ENCODE results near the gene FBXW9.
A peak's percentile ranks its signal among the peaks of the same experiment; 100 is the strongest.
"Not testable (repeated sequence)": the region's sequence is repeated elsewhere in the genome, so short reads cannot be mapped to it uniquely, and the experiment has no call there.

FBXW9 gene

GRCh38 chr19:12696366-12697335, at the start of gene FBXW9:
TSS of gene FBXW9 (minus strand) at chr19:12696631. CDS start at chr19:12696581, 50 bp downstream.
- peak; percentile 87 for DNase-seq

- no peak for DNase-seq
These were observed 48.9 kb upstream of the FBXW9 start for GRCh38 chr19:12745166-12745897.

- DNase-seq, result no peak
These were observed 41.5 kb upstream of the FBXW9 start for GRCh38 chr19:12737835-12738351.

GRCh38 chr19:12736995-12737834, 40.8 kb upstream of the FBXW9 start, which contains the start of gene GET3:
TSS of gene GET3 (plus strand) at chr19:12737497. CDS start at chr19:12737506, 9 bp downstream.
- DNase-seq, result peak; percentile 100

GRCh38 chr19:12733369-12734214, 37.2 kb upstream of the FBXW9 start:
- peak; percentile 20 for DNase-seq

GRCh38 chr19:12731337-12731736, 34.9 kb upstream of the FBXW9 start:
- no peak for DNase-seq

GRCh38 chr19:12730064-12730463, 33.6 kb upstream of the FBXW9 start:
- no peak for DNase-seq

- DNase-seq, result no peak
These were observed 31.5 kb upstream of the FBXW9 start for GRCh38 chr19:12727745-12728433.

GRCh38 chr19:12726988-12727316, 30.5 kb upstream of the FBXW9 start:
- DNase-seq, result no peak

- DNase-seq, result not testable (repeated sequence)
These were observed 29.2 kb upstream of the FBXW9 start for GRCh38 chr19:12725612-12726011.

GRCh38 chr19:12723641-12724426, 27.4 kb upstream of the FBXW9 start, which contains the start of gene TNPO2:
TSS of gene TNPO2 (minus strand) at chr19:12723932. CDS start at chr19:12720977, 2,955 bp downstream.
- DNase-seq, result peak; percentile 28

- no peak for DNase-seq
These were observed 26.9 kb upstream of the FBXW9 start for GRCh38 chr19:12723381-12723640.

- peak; percentile 98 for DNase-seq
These were observed 26.3 kb upstream of the FBXW9 start for GRCh38 chr19:12722566-12723380.

- peak; percentile 51 for DNase-seq
These were observed 25.5 kb upstream of the FBXW9 start for GRCh38 chr19:12721656-12722565.

GRCh38 chr19:12720851-12721655, 24.6 kb upstream of the FBXW9 start:
- no peak for DNase-seq

- no peak for DNase-seq
These were observed 23.9 kb upstream of the FBXW9 start for GRCh38 chr19:12720296-12720695.

GRCh38 chr19:12715929-12716328, 19.5 kb upstream of the FBXW9 start:
- no peak for DNase-seq
